NCI-H1092 treated with DMSO at 0.1 percent for 48 hours (cell line): ENCODE data around the gene CTNNA3.

Source experiments
- DNase-seq: peaks from one replicate; lab custom pipeline; 2025; lab: John Stamatoyannopoulos, UW

CTNNA3 gene

GRCh38 chr10:66752714-66753113, 943.3 kb downstream of the CTNNA3 start:
- no peak for DNase-seq

GRCh38 chr10:66748217-66748616, 947.8 kb downstream of the CTNNA3 start:
- no peak for DNase-seq

DNA sequence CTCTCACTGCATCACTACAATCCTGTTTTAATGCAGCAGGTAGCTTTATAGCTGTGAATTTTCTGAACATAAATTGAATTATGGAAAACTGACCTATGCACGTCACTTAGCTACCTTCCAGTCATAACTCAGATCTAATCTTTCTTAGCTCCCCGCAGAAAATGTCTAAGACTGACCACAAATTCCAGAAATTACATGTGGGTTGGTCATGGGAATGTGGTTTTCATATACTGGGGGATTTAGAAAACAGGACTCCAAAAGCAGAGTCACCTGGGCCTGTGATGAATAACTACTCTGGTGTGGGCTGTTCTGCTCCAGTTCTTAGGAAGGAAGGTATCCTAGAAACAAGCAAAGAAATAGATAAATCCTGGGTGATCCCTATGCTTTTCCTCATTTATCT, 948.5 kb downstream of the CTNNA3 start:
- DNase-seq: no peak

- no peak for DNase-seq
These were observed 949.3 kb downstream of the CTNNA3 start for GRCh38 chr10:66746711-66747110.

DNA sequence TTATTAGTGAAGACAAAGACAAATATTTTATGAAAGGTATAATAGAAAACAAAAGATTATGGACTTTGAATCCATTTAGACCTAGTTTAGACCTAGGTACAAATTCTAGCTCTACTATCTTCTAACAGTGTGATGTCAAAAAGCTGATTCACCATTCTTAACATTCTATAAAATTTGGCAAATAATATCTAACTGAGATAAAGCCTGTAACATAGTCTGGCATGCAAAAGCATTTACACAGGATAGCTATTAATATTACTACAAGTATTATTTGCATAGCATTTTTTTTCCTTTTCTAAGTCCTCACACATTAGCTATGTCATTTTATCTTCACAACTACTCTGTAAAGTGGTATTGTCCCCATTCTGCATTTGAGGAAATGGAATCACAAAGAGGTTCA, 949.7 kb downstream of the CTNNA3 start:
- no peak for DNase-seq

GRCh38 chr10:66744915-66745314, 951.1 kb downstream of the CTNNA3 start:
- DNase-seq: no peak

DNA sequence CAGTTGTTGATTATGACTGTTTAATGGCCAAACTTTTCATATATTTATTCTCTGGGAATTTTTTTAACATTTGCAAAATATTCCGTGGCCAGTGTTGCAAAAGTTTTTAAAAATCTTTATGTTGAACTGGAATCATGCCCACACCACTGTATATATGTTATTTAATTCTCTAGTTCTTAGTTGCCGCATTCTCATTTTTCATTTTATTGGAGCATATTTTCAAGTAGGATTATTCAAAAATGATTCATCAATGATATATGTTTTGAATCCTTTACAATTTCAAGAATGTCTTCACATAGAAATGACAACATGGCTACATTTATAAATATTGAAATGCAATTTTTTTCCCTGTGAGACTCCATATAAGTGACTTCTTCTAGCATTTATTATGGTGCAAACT, 958.8 kb downstream of the CTNNA3 start:
- DNase-seq: no peak

GRCh38 chr10:66723608-66724400, 972.2 kb downstream of the CTNNA3 start:
- DNase-seq: no peak

DNA sequence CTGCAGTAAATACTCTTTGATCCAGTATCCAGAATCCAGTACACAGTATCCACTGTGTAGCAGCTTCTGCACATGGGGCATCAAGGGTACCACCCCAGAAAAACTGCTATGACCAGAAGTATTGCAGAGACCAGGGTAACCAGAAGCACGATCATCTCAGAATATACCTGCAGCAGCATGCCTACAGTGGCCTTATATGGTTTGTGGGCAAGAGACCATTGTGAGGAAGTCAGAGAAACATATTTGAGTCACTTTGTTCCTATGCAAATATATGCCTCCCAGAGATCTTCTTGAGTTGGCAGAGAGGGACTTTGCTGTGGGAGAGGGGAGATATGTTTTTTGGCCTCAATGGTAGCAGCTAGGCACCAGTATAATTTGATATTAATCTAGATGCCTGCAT, 976.5 kb downstream of the CTNNA3 start:
- no peak for DNase-seq

DNA sequence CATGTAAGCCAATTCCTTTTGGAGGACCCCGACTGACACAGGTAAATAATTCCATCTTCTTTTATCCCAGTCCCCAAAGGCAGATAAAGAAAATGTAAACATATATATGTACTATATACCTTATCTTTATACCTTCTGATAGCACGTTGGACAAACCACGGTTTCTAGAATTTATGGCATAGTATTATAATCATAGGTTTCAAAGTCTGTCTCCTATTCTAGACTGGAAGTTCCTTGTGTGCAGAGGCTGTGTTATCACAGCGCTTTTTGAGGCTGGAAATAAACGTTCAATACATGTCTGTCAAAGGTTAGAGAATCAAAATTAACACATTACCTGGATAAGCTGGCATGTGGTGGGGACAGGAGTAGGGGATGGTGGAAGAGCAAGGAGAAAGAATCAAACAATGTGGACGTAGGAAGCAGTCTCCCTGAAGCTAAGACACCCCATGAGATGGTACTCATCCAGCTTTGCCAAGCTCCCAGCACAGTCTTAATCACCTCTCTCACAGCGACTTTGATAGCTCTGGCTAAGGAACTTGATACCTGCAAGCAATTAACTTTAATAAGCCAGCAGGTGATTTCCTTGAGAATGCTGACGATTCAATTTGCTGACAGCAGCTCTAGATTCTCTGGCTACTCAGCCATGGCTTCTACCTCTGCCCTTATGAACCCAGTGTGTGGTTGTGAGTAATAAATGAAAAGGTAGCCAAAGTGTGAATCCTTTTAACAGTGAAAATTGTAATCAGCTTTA, 978.6 kb downstream of the CTNNA3 start:
- no peak for DNase-seq

DNA sequence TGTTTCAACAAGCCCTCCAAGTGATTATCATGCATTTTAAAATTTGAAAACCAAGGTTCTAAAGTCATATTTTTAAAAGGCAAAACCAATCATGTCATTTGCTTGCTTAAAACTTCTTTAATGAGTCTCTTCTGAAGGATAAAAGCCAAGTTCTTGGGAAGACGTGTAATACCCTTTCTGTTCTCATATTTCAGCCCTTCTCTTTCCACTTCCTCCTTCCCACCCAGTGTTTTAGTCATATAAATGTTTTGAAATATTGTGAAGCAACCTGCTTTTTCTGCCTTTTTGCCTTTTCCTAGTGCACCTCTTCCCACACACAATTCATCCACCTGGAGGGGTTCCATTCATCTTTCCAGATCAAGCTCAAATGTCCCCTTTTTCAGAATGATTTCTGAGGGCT, 981.3 kb downstream of the CTNNA3 start:
- DNase-seq: no peak

GRCh38 chr10:66713387-66713786, 982.6 kb downstream of the CTNNA3 start:
- DNase-seq: no peak

- DNase-seq: no peak
These were observed 997.9 kb downstream of the CTNNA3 start for GRCh38 chr10:66698069-66698468.

DNA sequence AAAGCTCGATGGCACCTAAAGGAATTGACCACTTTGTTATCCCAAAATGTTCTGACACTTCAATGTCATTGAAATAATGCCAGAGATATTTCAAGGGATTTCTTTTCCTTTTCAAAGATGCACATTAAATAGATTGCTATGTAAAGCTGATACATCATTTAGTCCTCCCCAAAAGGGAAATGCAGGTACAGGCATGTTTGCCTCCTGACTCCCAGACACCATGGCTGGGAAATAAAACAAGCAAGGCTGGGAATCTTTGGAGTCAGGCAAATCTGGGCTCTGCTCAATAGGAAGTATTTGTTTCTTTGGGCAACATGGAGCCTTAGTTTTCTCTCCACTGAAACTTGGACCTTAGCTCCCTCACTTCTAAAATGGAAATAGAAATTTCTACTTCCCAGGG, 1000.9 kb downstream of the CTNNA3 start:
- DNase-seq: no peak

DNA sequence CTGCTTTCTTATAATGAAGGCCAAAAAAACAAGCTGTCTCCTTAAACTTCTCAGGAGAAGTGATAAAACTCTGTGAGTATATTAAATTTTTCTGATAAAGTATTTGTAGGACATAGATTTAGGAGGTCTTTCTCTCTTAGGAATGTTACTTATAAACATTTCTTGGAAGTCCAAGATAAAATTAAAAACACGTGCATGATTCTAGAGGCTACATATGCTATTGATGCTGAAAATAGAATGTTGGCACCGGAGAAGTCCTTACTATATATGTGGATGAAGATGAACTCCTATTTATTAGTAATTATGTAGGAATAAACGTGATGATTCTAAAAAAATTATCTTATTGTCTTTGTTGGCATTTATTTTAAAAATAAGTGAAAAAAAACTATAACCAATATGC, 1011.4 kb downstream of the CTNNA3 start:
- no peak for DNase-seq

- no peak for DNase-seq
These were observed 1015.1 kb downstream of the CTNNA3 start for GRCh38 chr10:66680886-66681285.

- no peak for DNase-seq
These were observed 1017.5 kb downstream of the CTNNA3 start for GRCh38 chr10:66678521-66678920.

GRCh38 chr10:66673071-66673470, 1022.9 kb downstream of the CTNNA3 start:
- DNase-seq: no peak

DNA sequence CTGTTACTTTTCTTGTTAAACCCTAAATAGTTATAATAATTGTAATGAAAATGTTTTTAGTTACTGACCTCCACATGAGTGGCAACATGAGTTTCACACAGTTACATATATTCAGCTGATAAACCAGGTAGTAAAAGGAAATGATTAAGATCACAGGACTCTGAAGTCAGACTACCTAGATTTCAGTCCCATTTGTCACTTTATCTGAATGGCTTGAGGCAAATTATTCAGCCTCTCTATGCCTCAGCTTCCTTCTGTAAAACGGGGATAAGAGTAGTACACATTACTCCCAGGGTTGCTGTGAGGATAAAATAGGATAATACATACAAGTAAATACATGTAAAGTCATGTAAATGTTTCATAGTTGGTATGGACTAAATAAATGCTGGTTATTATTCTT, 1024.4 kb downstream of the CTNNA3 start:
- no peak for DNase-seq

- DNase-seq: no peak
These were observed 1024.9 kb downstream of the CTNNA3 start for GRCh38 chr10:66671064-66671463.

GRCh38 chr10:66656499-66656898, 1039.5 kb downstream of the CTNNA3 start:
- no peak for DNase-seq

GRCh38 chr10:66654861-66655260, 1041.1 kb downstream of the CTNNA3 start:
- DNase-seq: no peak

DNA sequence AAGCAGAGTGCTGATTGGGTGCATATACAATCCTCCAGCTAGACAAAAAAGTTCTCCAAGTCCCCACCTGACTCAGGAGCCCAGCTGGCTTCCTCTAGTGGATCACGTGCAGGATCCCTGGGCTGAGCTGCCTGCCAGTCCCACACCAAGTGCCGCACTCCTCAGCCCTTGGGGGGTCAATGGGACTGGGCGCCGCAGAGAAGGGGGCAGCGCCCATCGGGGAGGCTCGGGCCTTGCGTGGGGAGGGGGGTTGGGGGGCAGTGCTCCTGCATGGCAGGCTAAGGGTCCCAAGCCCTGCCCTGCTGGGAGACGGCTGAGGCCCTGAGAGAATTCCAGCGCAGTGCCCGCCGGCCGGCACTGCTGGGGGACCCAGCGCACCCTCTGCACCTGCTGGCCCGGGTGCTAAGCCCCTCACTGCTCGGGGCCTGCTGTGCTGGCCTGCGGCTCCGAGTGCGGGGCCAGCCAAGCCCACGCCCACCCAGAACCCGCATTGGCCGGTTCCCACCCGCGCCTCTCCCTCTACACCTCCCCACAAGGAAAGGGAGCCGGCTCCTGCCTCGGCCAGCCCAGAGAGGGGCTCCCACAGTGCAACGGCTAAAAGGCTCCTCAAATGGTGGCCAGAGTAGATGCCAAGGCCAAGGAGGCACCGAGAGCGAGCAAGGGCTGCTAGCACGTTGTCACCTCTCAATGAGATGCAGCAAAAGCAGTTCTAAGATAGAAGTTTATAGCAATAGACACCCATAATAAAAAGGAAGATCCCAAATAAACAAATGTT, 1044.5 kb downstream of the CTNNA3 start:
- no peak for DNase-seq
